Measurements from ENCODE around the gene PECR. TPM values are rescaled to one million over a fixed set of nuclear protein-coding genes. Genes with fewer than 3 reads are reported as not detected.

PECR gene
- total RNA-seq, 2 experiments from 2014 or later = 9.1 to 10.3 TPM

DNA sequence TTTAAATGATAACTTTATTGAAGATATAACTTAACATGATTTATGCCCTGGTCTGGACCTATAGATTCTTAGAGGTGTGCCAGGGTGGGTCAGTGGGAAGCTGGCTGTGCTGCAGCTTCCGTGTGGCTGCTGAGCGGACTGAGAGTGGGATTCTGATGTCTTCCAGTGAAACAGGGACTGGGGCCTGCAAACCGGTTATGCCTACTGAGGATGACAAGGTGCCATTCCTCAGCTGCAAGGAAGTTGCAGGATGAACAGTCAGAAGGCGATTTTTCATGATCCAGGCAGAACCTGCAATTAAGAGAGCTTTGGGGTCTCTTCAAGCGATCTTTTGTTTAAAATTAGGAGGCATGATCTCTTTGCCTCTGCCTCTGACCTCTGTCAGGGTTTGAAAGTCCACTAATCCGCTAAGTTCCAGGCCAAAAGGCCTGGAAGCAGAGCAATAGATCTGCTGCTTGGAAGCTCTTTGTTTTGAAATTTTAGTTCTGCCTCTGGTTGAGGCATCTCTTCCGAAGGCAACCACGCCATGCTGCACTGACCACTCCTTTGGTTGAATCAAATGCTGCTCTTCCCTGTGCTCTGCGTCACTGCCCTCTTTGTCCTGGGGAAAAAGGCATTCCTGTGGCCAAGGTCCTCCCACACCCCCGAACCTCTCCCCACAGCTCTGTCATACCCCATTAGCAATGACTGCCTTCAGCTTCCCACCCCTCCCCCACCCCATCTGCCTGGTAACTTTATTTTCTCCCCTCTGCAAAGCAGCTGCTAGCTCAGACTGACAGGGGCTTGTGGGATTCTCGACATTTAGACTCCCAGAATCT, 2.1 kb upstream of the PECR start:
- no peaks in the 10 kb centered on the region for H3K9me3 ChIP-seq (ENCODE audit: control insufficient read depth in 1 of 2, insufficient read depth in 1 of 2, low read length in 2 of 2)
- ChIA-PET POLR2A (interaction anchor here (1.2 to 5.3 kb wide), 6 partner anchors 8 to 47 kb away, joined by 4 to 106 read pairs (median 8); partner anchors contain the start of gene XRCC5), CTCF (interaction anchor here (0.9 kb wide), 1 partner anchor 39 kb away, joined by 3 read pairs; no protein-coding TSS in a partner anchor)
- H3K4me3 ChIP-seq (ENCODE audit: low read length) = no peak overlapping the region
- Mint-ChIP-seq H3K4me1 (ENCODE audit: low read depth) (peaks cover 75% of the 10 kb centered on the region), H3K9me3 (no peaks in the 10 kb centered on the region), H3K27me3 (no peaks in the 10 kb centered on the region), H3K27ac (peak overlapping the region; percentile 82), H3K4me3 (peak overlapping the region; percentile 87), H3K36me3 (ENCODE audit: low read depth) (peaks cover 4% of the 10 kb centered on the region)
- DNase-seq (peak in 2 of 14 experiments; percentile 11 to 30), ATAC-seq (ENCODE audit: poor library complexity) (no peak)
- TF ChIP-seq, protein P1, sequence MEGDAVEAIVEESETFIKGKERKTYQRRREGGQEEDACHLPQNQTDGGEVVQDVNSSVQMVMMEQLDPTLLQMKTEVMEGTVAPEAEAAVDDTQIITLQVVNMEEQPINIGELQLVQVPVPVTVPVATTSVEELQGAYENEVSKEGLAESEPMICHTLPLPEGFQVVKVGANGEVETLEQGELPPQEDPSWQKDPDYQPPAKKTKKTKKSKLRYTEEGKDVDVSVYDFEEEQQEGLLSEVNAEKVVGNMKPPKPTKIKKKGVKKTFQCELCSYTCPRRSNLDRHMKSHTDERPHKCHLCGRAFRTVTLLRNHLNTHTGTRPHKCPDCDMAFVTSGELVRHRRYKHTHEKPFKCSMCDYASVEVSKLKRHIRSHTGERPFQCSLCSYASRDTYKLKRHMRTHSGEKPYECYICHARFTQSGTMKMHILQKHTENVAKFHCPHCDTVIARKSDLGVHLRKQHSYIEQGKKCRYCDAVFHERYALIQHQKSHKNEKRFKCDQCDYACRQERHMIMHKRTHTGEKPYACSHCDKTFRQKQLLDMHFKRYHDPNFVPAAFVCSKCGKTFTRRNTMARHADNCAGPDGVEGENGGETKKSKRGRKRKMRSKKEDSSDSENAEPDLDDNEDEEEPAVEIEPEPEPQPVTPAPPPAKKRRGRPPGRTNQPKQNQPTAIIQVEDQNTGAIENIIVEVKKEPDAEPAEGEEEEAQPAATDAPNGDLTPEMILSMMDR (IDR thresholded peaks at IDR 0.05) = no peak
- H3K27ac ChIP-seq (ENCODE audit: low read depth in 1 of 2, low read length in 2 of 2) = peak overlapping the region; percentile 36 to 79
- intact Hi-C loops (cut with DNase I, micrococcal nuclease) = loop anchor here in 1 of 2 experiments (2.0 kb wide), 1 partner anchor 29 kb away; no protein-coding TSS in a partner anchor
- H3K36me3 ChIP-seq (ENCODE audit: insufficient read depth, low read length) = no peaks in the 10 kb centered on the region
- H3K4me1 ChIP-seq (ENCODE audit: insufficient read depth, low read length) = peaks cover 51% of the 10 kb centered on the region
- no peaks in the 10 kb centered on the region for H3K27me3 ChIP-seq (ENCODE audit: control insufficient read depth in 1 of 2, insufficient read depth in 2 of 2, low read length in 2 of 2)

DNA sequence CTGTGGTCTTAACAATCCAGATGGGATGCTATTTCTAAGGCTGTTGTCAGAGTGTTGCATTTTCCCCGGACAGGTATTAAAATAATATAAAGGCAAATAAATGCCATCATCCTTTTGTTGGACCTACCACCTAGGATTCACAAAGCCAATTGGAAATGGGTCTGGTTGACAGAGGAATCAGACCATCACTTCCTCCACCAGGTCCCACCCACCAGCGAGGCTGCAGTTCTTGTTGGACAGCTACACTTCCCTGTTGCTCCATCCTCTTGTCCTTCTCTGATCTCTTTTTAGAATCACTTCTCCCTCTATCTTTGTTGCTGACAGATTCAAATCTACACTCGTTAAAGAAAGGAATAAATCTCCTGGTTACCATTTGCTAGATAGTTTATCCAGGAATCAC, 1.2 kb upstream of the PECR start:
- POLR2A ChIA-PET = interaction anchor here (2.1 to 5.3 kb wide), 3 partner anchors 11 to 32 kb away, joined by 7 to 106 read pairs (median 10); partner anchors contain the start of gene XRCC5
- peaks cover 76% of the 10 kb centered on the region for H3K4me1 Mint-ChIP-seq (ENCODE audit: low read depth)

GRCh38 chr2:216082117-216082711, 605 bp upstream of the PECR start:
- H3K4me3 ChIP-seq (ENCODE audit: low read length) = peak overlapping the region; percentile 96
- CTCF ChIA-PET = interaction anchor here (0.6 to 1.6 kb wide), 5 partner anchors 24 to 188 kb away, joined by 3 to 5 read pairs (median 3); no protein-coding TSS in a partner anchor
- peaks cover 73% of the 10 kb centered on the region for H3K4me1 Mint-ChIP-seq (ENCODE audit: low read depth)

More for the DNA sequence above, 1.2 kb upstream of the PECR start:
- no peaks in the 10 kb centered on the region for H3K27me3 ChIP-seq (ENCODE audit: control insufficient read depth in 1 of 2, insufficient read depth in 2 of 2, low read length in 2 of 2)
- TF ChIP-seq, protein P1 (IDR thresholded peaks at IDR 0.05) = no peak
- H3K36me3 ChIP-seq (ENCODE audit: insufficient read depth, low read length) = no peaks in the 10 kb centered on the region
- H3K4me1 ChIP-seq (ENCODE audit: insufficient read depth, low read length) = peaks cover 51% of the 10 kb centered on the region
- DNase-seq (peak in 4 of 14 experiments; percentile 17 to 33 (median 28)), ATAC-seq (ENCODE audit: poor library complexity) (no peak)
- H3K9me3 ChIP-seq (ENCODE audit: control insufficient read depth in 1 of 2, insufficient read depth in 1 of 2, low read length in 2 of 2) = no peaks in the 10 kb centered on the region
- intact Hi-C loops (cut with DNase I, micrococcal nuclease) = loop anchor here in 1 of 2 experiments (2.0 kb wide), 1 partner anchor 30 kb away; no protein-coding TSS in a partner anchor
- H3K27ac ChIP-seq (ENCODE audit: low read depth in 1 of 2, low read length in 2 of 2) = peak overlapping the region; percentile 69 to 79
- Mint-ChIP-seq H3K36me3 (ENCODE audit: low read depth) (peaks cover 4% of the 10 kb centered on the region), H3K4me3 (peak overlapping the region; percentile 87), H3K9me3 (no peaks in the 10 kb centered on the region), H3K27me3 (no peaks in the 10 kb centered on the region), H3K27ac (peak overlapping the region; percentile 82)
- CTCF ChIA-PET = interaction anchor here (0.6 kb wide), 1 partner anchor 188 kb away, joined by 3 read pairs; no protein-coding TSS in a partner anchor
- peak overlapping the region; percentile 96 for H3K4me3 ChIP-seq (ENCODE audit: low read length)

More at GRCh38 chr2:216082117-216082711, 605 bp upstream of the PECR start:
- Histone ChIP-seq H3K9me3 (ENCODE audit: control insufficient read depth in 1 of 2, insufficient read depth in 1 of 2, low read length in 2 of 2) (no peaks in the 10 kb centered on the region), H3K27ac (ENCODE audit: low read depth in 1 of 2, low read length in 2 of 2) (peak overlapping the region; percentile 69 to 79), H3K36me3 (ENCODE audit: insufficient read depth, low read length) (no peaks in the 10 kb centered on the region), H3K4me1 (ENCODE audit: insufficient read depth, low read length) (peaks cover 51% of the 10 kb centered on the region), H3K27me3 (ENCODE audit: control insufficient read depth in 1 of 2, insufficient read depth in 2 of 2, low read length in 2 of 2) (no peaks in the 10 kb centered on the region)
- H3K27me3 Mint-ChIP-seq = no peaks in the 10 kb centered on the region
- intact Hi-C loops (cut with DNase I, micrococcal nuclease) = loop anchor here in 1 of 2 experiments (2.0 kb wide), 1 partner anchor 31 kb away; no protein-coding TSS in a partner anchor
- H3K27ac Mint-ChIP-seq = peak overlapping the region; percentile 82
- peak overlapping the region; percentile 87 for H3K4me3 Mint-ChIP-seq
- TF ChIP-seq, protein P1 (IDR thresholded peaks at IDR 0.05) = no peak
- peaks cover 4% of the 10 kb centered on the region for H3K36me3 Mint-ChIP-seq (ENCODE audit: low read depth)
- DNase-seq (peak in 4 of 14 experiments; percentile 1 to 35 (median 17)), ATAC-seq (ENCODE audit: poor library complexity) (peak; percentile 10)
- H3K9me3 Mint-ChIP-seq = no peaks in the 10 kb centered on the region
- POLR2A ChIA-PET = interaction anchor here (1.0 to 5.3 kb wide), 6 partner anchors 20 to 49 kb away, joined by 3 to 106 read pairs (median 6); partner anchors contain the start of gene XRCC5

All from CD4-positive, alpha-beta T cell (primary cell).